Stimulated activated CD4-positive, alpha-beta T cell treated with anti-CD3 and anti-CD28 coated beads, Interleukin-12 subunit alpha, Interleukin-12 subunit beta, amount 100 ng/mL, for 48 hours (primary cell): ENCODE measurements around the gene TAMALIN.
A peak's percentile ranks its signal among the peaks of the same experiment; 100 is the strongest.

ENCODE experiments used
- DNase-seq, 3 donors: peaks; one replicate each; pipeline ENCODE4 v3.0.0-alpha.2; 2020; ENCODE audit warnings: low read depth in 2 of 3, low spot score in 1 of 3

TAMALIN gene

GRCh38 chr12:52035926-52036325 lies 29.2 kb downstream of the TAMALIN start:
- DNase-seq, result no peak

- DNase-seq, result peak; percentile 44 to 72 (median 60)
Measured at GRCh38 chr12:52036587-52037171, 29.9 kb downstream of the TAMALIN start.

- DNase-seq, result no peak
Measured at GRCh38 chr12:52037248-52037861, 30.6 kb downstream of the TAMALIN start.

- no peak for DNase-seq
Measured at GRCh38 chr12:52038447-52038846, 31.7 kb downstream of the TAMALIN start.

GRCh38 chr12:52041035-52041434 lies 34.3 kb downstream of the TAMALIN start:
- no peak for DNase-seq

- no peak for DNase-seq
Measured at GRCh38 chr12:52041695-52042123, 35.0 kb downstream of the TAMALIN start.

- no peak for DNase-seq
Measured at GRCh38 chr12:52042706-52043385, 36.1 kb downstream of the TAMALIN start.

- DNase-seq, result no peak
Measured at GRCh38 chr12:52043386-52044212, 36.9 kb downstream of the TAMALIN start.

GRCh38 chr12:52044292-52044983 lies 37.7 kb downstream of the TAMALIN start:
- no peak for DNase-seq

GRCh38 chr12:52045794-52046199 lies 39.1 kb downstream of the TAMALIN start:
- DNase-seq, result no peak

- DNase-seq, result no peak
Measured at GRCh38 chr12:52046859-52047258, 40.1 kb downstream of the TAMALIN start.

- DNase-seq, result no peak
Measured at GRCh38 chr12:52049286-52049685, 42.5 kb downstream of the TAMALIN start.

- DNase-seq, result no peak
Measured at GRCh38 chr12:52049688-52050087, 42.9 kb downstream of the TAMALIN start.

GRCh38 chr12:52050116-52050757 lies 43.5 kb downstream of the TAMALIN start:
- DNase-seq, result no peak

GRCh38 chr12:52050758-52051541 lies 44.2 kb downstream of the TAMALIN start, which contains the start of gene NR4A1:
Gene NR4A1 (plus strand): TSS chr12:52051442. CDS start chr12:52054329, 2,887 bp downstream.
- DNase-seq, result peak; percentile 95 to 99 (median 98)

- no peak for DNase-seq
Measured at GRCh38 chr12:52052468-52053186, 45.9 kb downstream of the TAMALIN start.

GRCh38 chr12:52053536-52054209 lies 46.9 kb downstream of the TAMALIN start:
- no peak for DNase-seq

- no peak for DNase-seq
Measured at GRCh38 chr12:52054231-52054832, 47.6 kb downstream of the TAMALIN start.
